GM19324 (cell line): Measurements from ENCODE around the gene TMED10.
"Not testable (repeated sequence)": the region's sequence is repeated elsewhere in the genome, so short reads cannot be mapped to it uniquely, and the experiment has no call there.

Experiments used
- ATAC-seq: cut with Tn5 transposase; IDR thresholded peaks from one replicate; pipeline ENCODE4 v1.9.1; 2021; ENCODE audit warnings: mild to moderate bottlenecking, moderate library complexity; ENCODE audit not compliant: unreplicated experiment, low FRiP score

The TMED10 gene

GRCh38 chr14:75164809-75165208 is 11.6 kb downstream of the TMED10 start:
- ATAC-seq: no peak

- ATAC-seq: no peak
These were observed 12.7 kb downstream of the TMED10 start for GRCh38 chr14:75163677-75164076.

- no peak for ATAC-seq
These were observed 13.8 kb downstream of the TMED10 start for GRCh38 chr14:75162631-75163030.

- ATAC-seq: no peak
These were observed 17.4 kb downstream of the TMED10 start for GRCh38 chr14:75158843-75159614.

GRCh38 chr14:75156901-75157300 is 19.5 kb downstream of the TMED10 start:
- ATAC-seq: no peak

GRCh38 chr14:75156111-75156510 is 20.3 kb downstream of the TMED10 start:
- ATAC-seq: no peak

- ATAC-seq: no peak
These were observed 21.2 kb downstream of the TMED10 start for GRCh38 chr14:75155169-75155568.

- no peak for ATAC-seq
These were observed 23.1 kb downstream of the TMED10 start for GRCh38 chr14:75153295-75153694.

- ATAC-seq: no peak
These were observed 24.6 kb downstream of the TMED10 start for GRCh38 chr14:75151851-75152250.

- not testable (repeated sequence) for ATAC-seq
These were observed 25.8 kb downstream of the TMED10 start for GRCh38 chr14:75150637-75151036.

GRCh38 chr14:75150150-75150549 is 26.3 kb downstream of the TMED10 start:
- ATAC-seq: no peak

- ATAC-seq: no peak
These were observed 28.9 kb downstream of the TMED10 start for GRCh38 chr14:75147423-75148071.

- no peak for ATAC-seq
These were observed 31.5 kb downstream of the TMED10 start for GRCh38 chr14:75144944-75145343.

GRCh38 chr14:75143761-75144527 is 32.5 kb downstream of the TMED10 start:
- ATAC-seq: no peak

- no peak for ATAC-seq
These were observed 33.9 kb downstream of the TMED10 start for GRCh38 chr14:75142494-75142893.

- ATAC-seq: no peak
These were observed 34.4 kb downstream of the TMED10 start for GRCh38 chr14:75141967-75142366.

- no peak for ATAC-seq
These were observed 35.4 kb downstream of the TMED10 start for GRCh38 chr14:75141062-75141461.

- no peak for ATAC-seq
These were observed 35.8 kb downstream of the TMED10 start for GRCh38 chr14:75140620-75141019.

- ATAC-seq: no peak
These were observed 37.2 kb downstream of the TMED10 start for GRCh38 chr14:75139185-75139584.

- ATAC-seq: no peak
These were observed 37.9 kb downstream of the TMED10 start for GRCh38 chr14:75138492-75138891.

- no peak for ATAC-seq
These were observed 41.8 kb downstream of the TMED10 start for GRCh38 chr14:75134644-75135043.
